GM18499 (cell line): ENCODE results near the gene FYN.

Experiments
- ATAC-seq: cut with Tn5 transposase; IDR thresholded peaks from one replicate; pipeline ENCODE4 v1.9.1; 2021; ENCODE audit warnings: moderate number of reproducible peaks; ENCODE audit not compliant: insufficient read depth, unreplicated experiment

Gene FYN

GRCh38 chr6:111776236-111777221 lies 96.7 kb downstream of the FYN start:
- no peak for ATAC-seq

DNA sequence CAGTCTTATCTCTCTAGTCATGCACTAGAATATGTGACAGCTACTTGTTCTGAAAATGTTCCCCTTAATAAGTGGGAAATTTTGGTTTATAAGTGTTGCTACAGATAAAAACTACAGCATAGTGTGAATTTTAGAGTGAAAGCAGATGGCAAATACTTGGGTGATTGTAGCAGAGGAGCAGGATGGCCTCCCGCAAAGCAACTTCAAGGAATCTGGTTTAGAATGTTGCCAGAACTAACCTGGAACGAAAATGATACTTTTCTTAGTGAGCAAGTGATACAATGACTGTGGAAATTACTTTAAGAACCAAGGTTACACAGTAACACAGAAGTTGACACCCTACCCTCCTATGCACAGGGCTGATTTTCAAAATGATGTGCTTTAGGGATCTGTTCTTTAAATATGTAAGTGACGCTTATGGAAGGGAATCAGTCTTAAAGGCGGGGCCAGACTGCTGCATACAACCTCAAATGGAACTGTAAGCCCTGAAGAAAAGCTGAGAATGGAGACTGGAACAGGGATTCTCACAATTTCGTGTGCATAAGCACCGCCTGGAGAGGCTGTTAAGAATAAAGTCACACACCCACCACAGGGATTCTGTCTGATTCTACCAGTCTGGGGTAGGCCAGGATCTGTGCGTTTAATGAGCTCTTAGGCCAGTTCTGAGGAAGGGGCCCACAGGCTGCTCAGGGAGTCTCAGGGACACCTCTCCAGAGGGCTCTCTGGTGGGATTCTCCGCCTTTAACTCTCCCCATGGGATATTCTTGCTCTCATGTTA lies 97.9 kb downstream of the FYN start:
- no peak for ATAC-seq

DNA sequence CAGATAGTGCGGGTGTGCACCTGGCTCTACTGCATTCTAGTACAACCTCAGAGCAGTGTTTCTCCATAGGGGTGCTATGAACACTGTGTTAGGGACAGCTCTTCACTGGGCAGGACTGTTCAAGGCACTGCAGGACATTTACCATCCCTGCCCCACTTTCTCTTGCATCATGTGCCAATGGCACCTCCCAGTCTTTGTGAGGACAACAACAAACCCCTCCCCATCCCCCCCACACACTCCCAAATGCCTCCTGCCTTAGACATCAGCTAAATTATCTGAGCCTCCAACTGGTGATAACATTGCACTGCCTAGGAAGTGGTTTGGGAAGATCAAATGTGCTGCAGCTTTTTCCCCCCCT lies 98.9 kb downstream of the FYN start:
- no peak for ATAC-seq

DNA sequence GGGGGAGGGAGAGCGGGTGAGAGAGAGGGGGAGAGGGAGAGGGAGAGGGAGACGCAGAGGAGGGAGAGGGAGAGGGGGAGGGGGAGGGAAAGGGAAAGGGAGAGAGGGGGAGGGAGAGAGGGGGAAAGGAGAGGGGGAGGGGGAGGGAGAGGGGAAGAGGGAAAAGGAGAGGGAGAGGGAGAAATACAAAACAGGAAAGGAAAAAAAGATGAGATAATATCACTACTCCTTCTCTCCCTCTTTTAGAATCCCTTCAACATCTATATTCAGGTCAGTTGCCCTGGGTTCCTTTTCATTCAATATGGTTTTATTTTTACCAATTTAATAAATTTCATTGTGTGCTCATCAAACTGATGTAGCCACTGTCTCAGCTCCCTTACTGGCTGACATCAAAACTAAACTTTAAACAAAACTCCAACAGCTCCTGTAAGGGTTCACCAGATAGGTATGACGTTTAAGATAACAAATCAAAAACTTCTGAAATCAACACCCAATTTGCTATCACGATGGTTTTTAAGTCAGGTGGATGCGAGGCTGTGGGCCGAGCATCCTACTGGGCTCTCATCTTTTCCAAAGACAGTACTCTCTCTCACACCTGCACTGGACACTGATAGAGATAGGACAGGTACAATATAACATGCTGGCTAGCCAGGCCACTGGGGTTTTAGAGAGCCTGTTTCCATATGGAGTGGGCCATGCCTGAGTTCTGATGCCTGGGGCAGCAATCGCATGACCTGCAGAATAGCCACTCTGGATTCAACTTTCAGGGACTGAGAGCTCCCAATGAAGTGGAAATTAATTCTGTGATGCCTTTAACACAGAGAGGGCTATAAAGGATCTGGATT lies 99.5 kb downstream of the FYN start:
- ATAC-seq: no peak

DNA sequence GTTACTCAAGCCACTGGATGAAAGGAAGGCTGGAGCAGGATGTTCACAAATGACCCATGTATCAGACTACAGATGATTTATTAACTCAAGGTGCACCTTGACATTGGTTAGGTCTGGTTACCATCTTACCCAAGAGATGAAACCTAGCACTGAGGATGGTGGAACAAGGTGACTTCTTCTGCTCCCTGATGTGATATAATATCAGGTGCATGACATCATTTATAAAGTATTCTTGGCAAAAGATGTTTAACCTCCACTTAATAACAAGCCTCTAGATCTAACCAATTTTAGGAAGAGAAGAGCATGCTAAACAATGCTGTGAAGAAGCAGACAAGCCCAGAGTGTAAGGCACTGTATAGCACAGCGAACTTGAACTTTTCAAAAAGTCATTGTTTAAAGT lies 100.9 kb downstream of the FYN start:
- ATAC-seq: no peak

GRCh38 chr6:111771629-111772028 lies 101.6 kb downstream of the FYN start:
- no peak for ATAC-seq

- no peak for ATAC-seq
These were observed 102.2 kb downstream of the FYN start for GRCh38 chr6:111771094-111771432.

- ATAC-seq: no peak
These were observed 102.8 kb downstream of the FYN start for GRCh38 chr6:111770263-111771093.

DNA sequence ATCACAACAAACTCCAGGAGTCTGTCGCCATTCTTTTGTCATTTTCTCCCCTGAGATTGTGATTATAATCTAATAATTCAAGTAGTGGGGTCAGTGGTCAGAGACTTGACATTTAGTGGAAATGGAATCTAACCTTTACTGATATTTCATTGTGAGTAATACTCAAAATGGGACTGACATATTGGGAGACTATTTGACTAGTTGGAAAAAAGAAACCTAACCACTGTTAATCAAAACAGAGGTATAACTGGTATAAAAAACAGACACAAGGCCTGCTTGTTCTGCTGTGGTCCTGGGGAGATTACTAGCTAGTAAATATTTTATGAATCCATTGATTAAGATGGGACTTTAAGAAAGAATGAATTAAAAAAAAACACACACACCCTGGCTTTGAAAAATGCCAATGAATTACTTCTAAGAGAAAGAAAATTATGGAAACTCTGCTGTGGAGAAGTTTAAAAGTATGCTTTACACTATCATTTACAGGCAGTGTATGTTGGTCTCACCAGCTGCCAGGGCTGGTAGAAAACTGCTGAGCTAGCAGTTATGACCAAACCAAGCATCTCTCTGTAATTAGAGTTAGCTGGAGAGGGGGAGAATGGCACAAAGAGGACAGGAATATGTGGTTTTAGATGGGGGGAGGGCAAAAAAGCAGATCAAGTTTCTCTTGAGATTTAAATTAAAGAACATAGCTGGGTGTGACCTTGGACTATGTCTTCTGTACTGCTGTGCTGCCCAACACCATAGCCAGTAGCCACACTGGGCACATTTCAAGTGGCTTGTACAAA lies 103.7 kb downstream of the FYN start:
- no peak for ATAC-seq

- no peak for ATAC-seq
These were observed 104.9 kb downstream of the FYN start for GRCh38 chr6:111768431-111768770.

GRCh38 chr6:111767752-111768430 lies 105.4 kb downstream of the FYN start:
- no peak for ATAC-seq

DNA sequence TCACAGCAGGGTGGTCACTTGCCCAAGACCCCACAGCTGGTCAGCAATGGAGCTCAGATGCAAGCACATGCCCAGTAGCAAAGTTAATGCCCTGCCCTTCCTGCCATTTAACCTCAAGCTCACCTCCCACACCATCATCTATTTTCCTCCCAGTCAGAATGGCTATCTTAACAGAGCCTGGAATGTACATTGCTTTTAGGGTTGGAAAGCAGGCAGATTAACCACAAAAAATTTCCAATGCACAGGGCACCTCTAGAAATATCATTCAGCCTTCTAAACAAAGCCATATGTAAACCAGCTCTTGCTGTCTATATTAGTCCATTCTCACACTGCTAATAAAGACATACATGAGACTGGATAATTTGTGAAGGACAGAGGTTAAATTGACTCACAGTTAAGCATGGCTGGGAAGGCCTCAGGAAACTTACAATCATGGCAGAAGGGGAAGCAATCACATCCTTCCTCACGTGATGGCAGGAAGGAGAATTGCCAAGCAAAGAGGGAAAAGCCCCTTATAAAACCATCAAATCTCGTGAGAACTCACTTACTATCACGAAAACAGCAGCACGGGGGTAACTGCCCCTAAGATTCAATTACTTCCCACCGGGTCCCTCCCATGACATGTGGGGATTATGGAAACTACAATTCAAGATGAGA lies 106.9 kb downstream of the FYN start:
- no peak for ATAC-seq

GRCh38 chr6:111765763-111766162 lies 107.5 kb downstream of the FYN start:
- ATAC-seq: no peak

DNA sequence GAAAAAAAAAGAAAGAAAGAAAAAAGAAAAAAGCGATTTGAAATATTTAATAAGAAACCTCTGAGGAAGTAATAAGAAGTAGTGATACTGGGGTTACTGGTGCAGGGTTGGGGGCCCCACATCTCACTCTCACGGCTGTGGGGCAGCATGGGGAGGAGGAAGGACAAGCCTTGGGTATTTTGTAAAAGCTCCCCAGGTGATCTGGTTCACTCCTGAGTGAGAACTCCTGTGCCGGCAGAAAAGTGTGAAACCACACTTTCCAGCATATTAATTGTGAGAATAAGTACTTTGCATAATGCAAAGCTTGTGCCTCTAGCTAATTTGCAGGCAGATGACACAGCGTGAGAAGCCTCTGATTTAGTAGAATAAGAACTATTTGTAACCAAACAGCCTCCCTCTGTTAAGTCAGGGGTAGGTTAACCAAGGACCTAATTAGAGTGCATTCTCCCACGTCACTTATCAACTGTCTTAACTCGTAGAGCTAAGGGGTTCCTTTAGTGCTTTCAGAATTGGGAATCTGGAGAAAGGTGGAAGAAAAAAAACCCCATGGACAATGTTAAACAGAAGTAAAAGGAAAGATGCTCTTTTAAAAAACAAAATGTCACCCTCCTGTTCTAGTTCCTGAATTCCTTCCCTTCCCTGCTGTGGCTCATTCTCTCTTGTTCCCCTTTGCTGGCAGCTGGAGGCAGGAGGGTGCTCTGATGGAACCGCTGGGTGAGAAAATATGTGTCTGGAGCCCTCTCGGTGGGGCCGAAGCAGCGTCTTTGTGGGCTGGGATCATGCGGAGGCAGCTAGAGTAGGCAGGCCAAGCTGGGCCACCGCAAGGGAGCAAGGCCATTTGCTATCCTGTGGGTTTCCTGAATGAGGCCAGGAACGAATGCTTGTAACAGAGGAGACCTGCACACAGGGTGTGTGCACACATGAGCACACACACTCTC lies 108.7 kb downstream of the FYN start:
- ATAC-seq: peak; percentile 71

- no peak for ATAC-seq
These were observed 109.9 kb downstream of the FYN start for GRCh38 chr6:111763381-111763780.

GRCh38 chr6:111761783-111762312 lies 111.4 kb downstream of the FYN start:
- ATAC-seq: no peak

GRCh38 chr6:111761212-111761611 lies 112.0 kb downstream of the FYN start:
- no peak for ATAC-seq
